GM21528 (cell line): ENCODE data around the gene ADM.
"Not testable (repeated sequence)": the region's sequence is repeated elsewhere in the genome, so short reads cannot be mapped to it uniquely, and the experiment has no call there.

ENCODE experiments used
- ATAC-seq: cut with Tn5 transposase; IDR thresholded peaks from one replicate; pipeline ENCODE4 v1.9.1; 2021; ENCODE audit warnings: mild to moderate bottlenecking, moderate library complexity; ENCODE audit not compliant: unreplicated experiment, low FRiP score

ADM gene, protein sequence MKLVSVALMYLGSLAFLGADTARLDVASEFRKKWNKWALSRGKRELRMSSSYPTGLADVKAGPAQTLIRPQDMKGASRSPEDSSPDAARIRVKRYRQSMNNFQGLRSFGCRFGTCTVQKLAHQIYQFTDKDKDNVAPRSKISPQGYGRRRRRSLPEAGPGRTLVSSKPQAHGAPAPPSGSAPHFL

GRCh38 chr11:10304495-10305261 is at the start of gene ADM:
TSS of gene ADM (plus strand) at chr11:10305073. CDS start at chr11:10305701, 628 bp downstream.
- no peak for ATAC-seq

- ATAC-seq, result no peak
Measured at GRCh38 chr11:10255388-10256125, 49.3 kb upstream of the ADM start.

- ATAC-seq, result no peak
Measured at GRCh38 chr11:10257478-10257877, 47.4 kb upstream of the ADM start.

DNA sequence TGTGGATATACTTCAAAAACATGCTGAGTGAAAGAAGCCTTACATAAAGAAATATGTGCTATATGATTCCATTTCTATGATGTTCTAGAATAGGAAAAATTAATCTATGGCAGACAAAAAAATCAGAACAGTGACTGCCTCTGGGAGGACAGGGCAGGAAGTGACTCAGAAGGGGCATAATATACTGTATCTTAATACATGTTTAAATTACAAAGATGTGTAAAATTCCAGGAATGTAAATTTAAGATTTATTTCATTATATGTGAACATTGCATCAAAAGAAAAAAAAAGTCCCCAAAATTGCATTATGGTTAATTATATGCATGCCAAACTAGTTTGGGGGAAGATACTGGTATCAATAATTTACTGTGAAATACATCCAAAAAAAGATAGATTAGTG is 43.1 kb upstream of the ADM start:
- no peak for ATAC-seq

GRCh38 chr11:10263929-10264328 is 40.9 kb upstream of the ADM start:
- ATAC-seq, result no peak

DNA sequence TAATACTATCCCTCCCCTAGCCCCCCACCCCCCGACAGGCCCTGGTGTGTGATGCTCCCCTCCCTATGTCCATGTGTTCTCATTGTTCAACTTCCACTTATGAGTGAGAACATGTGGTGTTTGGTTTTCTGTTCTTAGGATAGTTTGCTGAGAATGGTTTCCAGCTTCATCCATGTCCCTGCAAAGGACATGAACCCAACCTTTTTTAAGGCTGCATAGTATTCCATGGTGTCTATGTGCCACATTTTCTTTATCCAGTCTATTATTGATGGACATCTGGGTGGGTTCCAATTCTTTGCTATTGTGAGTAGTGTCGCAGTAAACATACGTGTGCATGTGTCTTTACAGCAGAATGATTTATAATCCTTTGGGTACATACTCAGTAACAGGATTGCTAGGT is 40.2 kb upstream of the ADM start:
- ATAC-seq, result not testable (repeated sequence)

GRCh38 chr11:10265936-10266335 is 38.9 kb upstream of the ADM start:
- no peak for ATAC-seq

DNA sequence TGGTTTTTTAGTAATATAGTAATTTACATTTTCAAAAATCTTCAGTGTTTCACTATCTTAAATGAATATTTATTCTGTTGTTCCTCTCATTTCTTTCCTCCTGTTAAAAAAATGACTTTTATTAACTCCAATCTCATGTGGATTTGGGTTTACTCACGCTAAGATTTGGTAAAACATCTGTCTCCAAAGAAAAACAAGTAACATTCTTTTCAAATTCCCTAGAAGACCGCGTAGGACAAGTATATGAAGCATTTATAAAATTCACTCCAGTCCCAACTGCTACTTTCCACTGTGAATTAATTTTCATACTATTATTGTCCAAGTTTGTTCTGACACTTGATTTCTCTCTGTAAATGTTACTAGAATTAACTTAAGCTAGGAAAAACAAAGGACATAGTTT is 37.1 kb upstream of the ADM start:
- ATAC-seq, result no peak

DNA sequence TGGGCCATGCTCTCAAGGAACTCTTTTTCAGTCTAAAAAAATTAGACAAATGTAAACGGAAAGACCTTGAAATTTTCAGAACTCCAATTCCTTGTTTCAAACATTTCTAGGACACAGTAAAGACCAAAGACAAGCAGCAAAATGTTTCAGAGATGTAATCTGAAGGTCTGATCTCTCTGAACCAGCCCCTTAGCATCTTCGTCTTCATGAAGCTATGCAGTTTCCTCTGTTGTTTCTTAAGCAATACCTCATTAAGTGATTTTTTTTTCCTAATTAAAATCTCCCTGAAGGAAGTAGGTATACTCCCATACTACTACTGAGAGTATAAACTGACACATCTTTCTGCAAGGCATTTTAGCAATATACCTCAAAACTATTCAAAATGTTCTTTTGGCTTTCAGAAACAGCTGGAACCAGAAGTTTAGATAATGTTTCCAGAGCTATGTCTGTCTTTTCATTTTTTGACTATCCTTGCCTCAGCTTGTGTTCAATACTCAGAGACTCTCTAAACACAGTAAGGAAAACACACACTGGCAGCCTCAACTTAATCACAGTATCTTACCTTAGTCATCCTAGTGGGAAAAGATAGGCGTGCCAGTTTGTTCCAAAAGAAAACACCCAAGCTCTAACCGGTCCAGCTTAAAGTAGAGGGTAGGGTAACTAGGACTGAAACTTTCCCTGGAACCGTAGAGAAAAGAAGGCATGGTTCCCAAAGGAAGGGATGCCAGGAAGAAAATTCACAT is 36.0 kb upstream of the ADM start:
- no peak for ATAC-seq

- no peak for ATAC-seq
Measured at GRCh38 chr11:10272132-10272531, 32.7 kb upstream of the ADM start.

DNA sequence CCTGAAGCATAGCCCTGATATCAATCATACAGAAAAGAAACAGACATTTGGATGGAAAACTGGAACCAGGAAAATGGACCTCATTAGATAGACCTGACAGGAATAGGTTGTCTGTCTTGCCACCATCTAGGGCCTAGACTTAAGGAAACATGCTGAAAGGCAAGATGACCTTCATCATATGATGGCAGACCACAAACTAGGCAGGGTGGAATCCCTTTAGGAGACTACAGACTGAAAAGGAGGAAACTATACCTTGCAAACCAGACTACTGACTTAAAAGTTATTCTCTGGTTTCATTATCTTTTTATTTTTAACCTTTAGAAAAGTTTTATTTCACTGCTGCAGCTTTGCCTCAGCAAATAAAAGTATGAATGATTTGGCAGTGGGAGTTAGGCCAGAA is 31.1 kb upstream of the ADM start:
- ATAC-seq, result no peak

- ATAC-seq, result no peak
Measured at GRCh38 chr11:10274726-10275125, 30.1 kb upstream of the ADM start.

DNA sequence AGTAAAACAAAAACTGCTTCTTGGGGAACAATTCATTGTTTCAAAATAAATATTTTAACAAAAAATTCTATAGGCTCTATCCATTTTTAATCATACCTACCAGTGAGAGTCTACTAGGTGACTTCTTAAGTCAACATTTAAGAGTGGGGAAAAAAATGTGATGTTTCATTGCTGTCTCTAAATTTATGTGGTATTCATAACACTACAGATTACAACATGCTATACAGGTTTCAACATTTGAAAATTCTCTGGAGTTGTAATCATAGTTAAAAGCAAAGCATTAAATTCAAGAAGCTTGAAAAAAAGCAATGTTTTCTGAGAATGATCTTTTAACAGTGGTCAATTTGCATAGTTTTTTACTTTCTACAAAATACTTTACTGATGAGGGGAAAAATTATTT is 29.2 kb upstream of the ADM start:
- no peak for ATAC-seq

DNA sequence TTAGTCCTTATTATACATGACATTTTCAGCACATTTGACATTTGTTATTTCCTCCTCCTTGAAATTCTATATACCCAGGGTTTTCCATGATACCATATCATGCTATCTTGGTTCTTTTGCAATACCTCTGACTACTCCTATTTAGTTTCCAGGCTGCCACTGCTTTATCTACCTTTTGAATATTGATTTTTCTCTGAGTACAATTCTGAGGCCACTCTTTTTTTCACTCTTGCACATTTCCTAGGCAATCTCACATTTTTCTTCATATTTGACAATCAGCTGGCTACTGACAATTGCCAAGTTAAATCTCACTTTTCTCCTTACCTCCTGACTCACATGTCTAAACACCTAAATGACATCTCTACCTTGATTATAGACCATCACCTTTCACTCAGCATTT is 22.8 kb upstream of the ADM start:
- ATAC-seq, result no peak

DNA sequence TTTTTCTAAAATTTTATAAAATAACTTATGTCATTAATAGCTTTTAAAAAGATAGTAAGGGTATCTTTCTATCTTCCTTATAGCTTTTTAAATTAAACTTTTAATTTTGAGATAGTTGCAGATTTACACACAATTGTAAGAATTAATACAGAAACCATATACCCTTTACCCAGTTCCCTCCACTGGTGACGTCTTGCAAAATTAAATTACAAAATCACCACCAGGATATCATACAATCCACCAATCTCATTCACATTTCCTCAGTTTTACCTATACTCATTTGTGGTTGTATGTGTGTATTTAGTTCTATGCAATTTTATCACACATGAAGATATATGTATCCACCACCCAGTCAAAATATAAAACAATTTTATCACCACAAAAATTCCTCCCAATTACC is 20.9 kb upstream of the ADM start:
- no peak for ATAC-seq

DNA sequence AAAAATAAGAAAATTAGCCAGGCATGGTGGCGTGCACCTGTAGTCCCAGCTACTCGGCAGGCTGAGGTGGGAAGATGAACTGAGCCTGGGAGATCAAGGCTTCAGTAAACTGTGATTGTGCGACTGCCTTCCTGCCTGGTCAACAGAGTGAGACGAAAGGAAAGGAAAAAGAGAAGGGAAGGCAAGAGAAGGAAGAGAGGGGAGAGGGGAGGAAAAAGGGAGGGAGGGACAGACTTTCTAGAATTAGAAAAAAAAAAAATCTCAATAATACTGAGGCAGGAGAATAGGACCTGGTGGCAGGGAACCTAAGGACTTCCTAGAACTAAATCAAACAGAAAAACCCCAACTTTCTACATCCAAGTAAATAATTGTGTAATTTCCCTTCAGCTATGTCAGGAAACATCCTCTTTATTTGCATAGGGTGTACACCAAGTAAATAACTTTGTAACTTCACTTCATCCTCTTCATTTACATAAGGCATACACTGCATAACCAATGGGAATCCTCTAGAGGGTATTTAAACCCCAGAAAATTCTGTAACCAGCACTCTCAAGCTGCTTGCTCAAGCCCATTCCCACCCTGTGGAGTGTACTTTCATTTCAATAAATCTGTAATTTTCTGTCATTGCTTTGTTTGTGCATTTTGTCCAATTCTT is 19.6 kb upstream of the ADM start:
- ATAC-seq, result no peak

GRCh38 chr11:10287140-10287539 is 17.7 kb upstream of the ADM start:
- ATAC-seq, result no peak

GRCh38 chr11:10287766-10288715 is 16.8 kb upstream of the ADM start:
- no peak for ATAC-seq
